A549 (cell line): ENCODE results near the gene DLK2. TPM values are rescaled to one million over a fixed set of nuclear protein-coding genes. Genes with fewer than 3 reads are reported as not detected.

ENCODE experiments used
- ATAC-seq, 2 experiments: fragments of 200-7000 bp in 1 of 2; fragments of >200 bp in 1 of 2; cut with Nextera tagmentation in 1 of 2; cut with Tn5 transposase in 1 of 2; 3 replicates each; pipeline versions ENCODE4 v1.8.0 to v1.9.1; 2018 to 2020; ENCODE audit warnings: mild to moderate bottlenecking in 1 of 2, moderate library complexity in 1 of 2
- CTCF ChIA-PET: fragments of 300-600 bp; sonication (Branson Sonifier 250); formaldehyde crosslinking; extraction: SDS; loops from one replicate; lab custom pipeline; 2021; ENCODE audit warnings: antibody characterized with exemption, inconsistent platforms; lab: Yijun Ruan, JAX
- POLR2A ChIA-PET: fragments of 350-600 bp; formaldehyde crosslinking; extraction: SDS; loops from one replicate; lab custom pipeline; 2021; ENCODE audit warnings: antibody characterized with exemption, inconsistent platforms; lab: Yijun Ruan, JAX
- DNase-seq, 2 experiments: peaks; one replicate each; pipeline versions ENCODE4 v3.0.0 to v3.0.0-alpha.2; 2011 to 2016; ENCODE audit warnings: low read depth in 1 of 2, low spot score in 1 of 2
- FAIRE-seq: peaks from 2 replicates; lab custom pipeline; 2011; peaks lifted over from hg19 to GRCh38; lab: Jason Lieb, UNC
- H3K27ac ChIP-seq, 2 experiments: fragments of >200 bp; sonication (Bioruptor Twin); formaldehyde crosslinking; 3 replicates each; pipeline ENCODE4 v1.5.1; 2016 to 2017
- H3K4me1 ChIP-seq: fragments of >200 bp; sonication (Bioruptor Twin); formaldehyde crosslinking; 3 replicates; pipeline ENCODE4 v1.6.1; 2016
- H3K4me2 ChIP-seq: fragments of >200 bp; sonication (Bioruptor Twin); formaldehyde crosslinking; 3 replicates; pipeline ENCODE4 v1.6.1; 2016
- H3K4me3 ChIP-seq: fragments of >200 bp; sonication (Bioruptor Twin); formaldehyde crosslinking; 3 replicates; pipeline ENCODE4 v1.5.1; 2016
- H3K9me3 ChIP-seq: fragments of >200 bp; sonication (Bioruptor Twin); formaldehyde crosslinking; 3 replicates; pipeline ENCODE4 v1.6.1; 2016
- BHLHE40 ChIP-seq: IDR thresholded peaks from 2 replicates; pipeline ENCODE4 v1.6.1; 2012; ENCODE audit warnings: low read depth, low read length, inconsistent platforms
- CTCF ChIP-seq: fragments of >200 bp; sonication (Bioruptor Twin); formaldehyde crosslinking; IDR thresholded peaks from 3 replicates; pipeline ENCODE4 v1.5.1; 2016
- E2F6 ChIP-seq: IDR thresholded peaks from 2 replicates; pipeline ENCODE4 v1.6.1; 2012; ENCODE audit warnings: low read depth, borderline replicate concordance
- EHF ChIP-seq: fragments of 250-450 bp; sonication (Bioruptor Pico); IDR thresholded peaks from 2 replicates; pipeline ENCODE4 v1.5.0; 2020; ENCODE audit warnings: mild to moderate bottlenecking
- ELK1 ChIP-seq: fragments of 150-350 bp; IDR thresholded peaks from 2 replicates; pipeline ENCODE4 v1.6.1; 2014; ENCODE audit warnings: low read depth, mild to moderate bottlenecking, low read length
- HES2 ChIP-seq: fragments of >200 bp; sonication (Bioruptor Twin); formaldehyde crosslinking; IDR thresholded peaks from 2 replicates; pipeline ENCODE4 v1.6.1; 2016
- JUN ChIP-seq, 2 experiments: fragments of >200 bp; sonication (Bioruptor Twin); formaldehyde crosslinking; IDR thresholded peaks; 2 replicates in 1 of 2; 3 replicates in 1 of 2; pipeline ENCODE4 v1.6.1; 2016 to 2017
- KDM5A ChIP-seq: fragments of 200-600 bp; sonication (generic); IDR thresholded peaks from 2 replicates; pipeline ENCODE4 v1.6.1; 2016; ENCODE audit warnings: antibody characterized with exemption, mild to moderate bottlenecking
- MAX ChIP-seq: IDR thresholded peaks from 2 replicates; pipeline ENCODE4 v1.6.1; 2012
- MYC ChIP-seq: IDR thresholded peaks from 2 replicates; pipeline ENCODE4 v1.6.1; 2012; ENCODE audit warnings: mild to moderate bottlenecking, inconsistent platforms, low read length, improper control_type of control experiment, borderline replicate concordance
- PBX3 ChIP-seq: IDR thresholded peaks from 2 replicates; pipeline ENCODE4 v1.6.1; 2012
- RAD21 ChIP-seq, 2 experiments: fragments of >200 bp in 1 of 2; sonication (Bioruptor Twin) in 1 of 2; formaldehyde crosslinking in 1 of 2; IDR thresholded peaks in 1 of 2; conservative IDR thresholded peaks in 1 of 2; 2 replicates in 1 of 2; 3 replicates in 1 of 2; pipeline ENCODE4 v1.6.1; 2012 to 2018; ENCODE audit warnings: inconsistent platforms in 1 of 2
- RARB ChIP-seq: fragments of 250-450 bp; sonication (Bioruptor Pico); IDR thresholded peaks from 2 replicates; pipeline ENCODE4 v1.8.0; 2021; ENCODE audit warnings: mild to moderate bottlenecking, moderate library complexity
- RFX5 ChIP-seq: fragments of 450-650 bp; IDR thresholded peaks from 2 replicates; pipeline ENCODE4 v1.7.1; 2014; ENCODE audit warnings: antibody characterized with exemption, mild to moderate bottlenecking, moderate library complexity
- SMC3 ChIP-seq: fragments of >200 bp; sonication (Bioruptor Twin); formaldehyde crosslinking; IDR thresholded peaks from 3 replicates; pipeline ENCODE4 v1.6.1; 2018; ENCODE audit warnings: inconsistent platforms
- TFCP2L1 ChIP-seq: fragments of 250-450 bp; sonication (Bioruptor Pico); IDR thresholded peaks from 2 replicates; pipeline ENCODE4 v1.5.0; 2021; ENCODE audit warnings: mild to moderate bottlenecking
- WGBS: methylation state at CpG from one replicate; pipeline ENCODE4 v1.1.6; 2017; ENCODE audit errors: missing lambda C conversion rate; 5-methylcytosine and 5-hydroxymethylcytosine counted together
- polyA plus RNA-seq, 4 experiments: library from polyadenylated mRNA; depleted of rRNA in 3 of 4; stranded (reverse); fragments of >200 nt; fragmentation: RNase III in 1 of 4; extraction: RNeasy Plus Mini Kit Qiagen cat#74134 plus additional on column Dnase treatment in 1 of 4; gene quantifications; 2 replicates in 3 of 4; 3 replicates in 1 of 4; pipeline ENCODE4 v1.2.3, GENCODE V29; 2011 to 2017

Gene DLK2
- polyA plus RNA-seq, 2 of the 4 experiments (the other 2 are of a cell fraction) = 2.5 to 2.9 TPM

- TF ChIP-seq RARB (CRISPR knock-in tag) = no peak
- TF ChIP-seq EHF (CRISPR knock-in tag) = no peak
- no peak for TF ChIP-seq ELK1
- TF ChIP-seq RFX5 = no peak
- TF ChIP-seq CTCF = peak; percentile 55
- peak; percentile 49 to 52; a peak in 4 of 5 replicates for TF ChIP-seq RAD21 (conservative IDR thresholded peaks at IDR 0.05 in 1 of 2, IDR thresholded peaks at IDR 0.05 in 1 of 2)
- peak; percentile 55; the same call in 1 of the 3 replicates for TF ChIP-seq SMC3
- no peak for TF ChIP-seq BHLHE40
- Histone ChIP-seq H3K9me3 (no peaks in the 10 kb centered on the region), H3K4me2 (peak overlapping the region; percentile 94), H3K4me3 (peak overlapping the region; percentile 55; the same call in 2 of the 3 replicates), H3K4me1 (peaks cover 12% of the 10 kb centered on the region; the same call in 1 of the 3 replicates), H3K27ac (no peak overlapping the region; a peak in 1 of 6 replicates)
- ATAC-seq (peak; percentile 3 to 15; a peak in 4 of 6 replicates), FAIRE-seq (no peak), DNase-seq (no peak)
- WGBS = 21% methylated on average over 13 of the region's 17 CpGs
- ChIA-PET CTCF (interaction anchor here (0.6 to 8.4 kb wide), 9 partner anchors 10 to 98 kb away, joined by 3 to 62 read pairs (median 4); partner anchors contain the start of gene LRRC73), POLR2A (interaction anchor here (0.5 kb wide), 1 partner anchor 52 kb away, joined by 3 read pairs; no protein-coding TSS in a partner anchor)
These were observed 1.1 kb downstream of the DLK2 start for GRCh38 chr6:43454290-43454695.

- CTCF ChIA-PET = interaction anchor here (0.6 to 8.4 kb wide), 9 partner anchors 10 to 98 kb away, joined by 3 to 62 read pairs (median 4); partner anchors contain the start of gene LRRC73
- no peaks in the 10 kb centered on the region for H3K9me3 ChIP-seq
- no peak for FAIRE-seq
- no peak overlapping the region for H3K27ac ChIP-seq
- DNase-seq = no peak
- H3K4me1 ChIP-seq = peaks cover 12% of the 10 kb centered on the region; the same call in 1 of the 3 replicates
- no peak for ATAC-seq
- no peak overlapping the region for H3K4me2 ChIP-seq
- no peak for TF ChIP-seq E2F6
- TF ChIP-seq BHLHE40 = no peak
- TF ChIP-seq HES2 = no peak
- TF ChIP-seq MAX = no peak
- no peak for TF ChIP-seq TFCP2L1 (CRISPR knock-in tag)
- no peak for TF ChIP-seq KDM5A
- no peak for TF ChIP-seq RARB (CRISPR knock-in tag)
- H3K4me3 ChIP-seq = no peak overlapping the region
- POLR2A ChIA-PET = no interaction called here
These were observed 1.5 kb downstream of the DLK2 start for GRCh38 chr6:43453831-43454230.

GRCh38 chr6:43452896-43453295 is 2.5 kb downstream of the DLK2 start:
- no peak overlapping the region for H3K4me2 ChIP-seq
- CTCF ChIA-PET = interaction anchor here (2.3 to 8.4 kb wide), 3 partner anchors 9 to 54 kb away, joined by 7 to 62 read pairs (median 22); no protein-coding TSS in a partner anchor
- TF ChIP-seq PBX3 (no peak), JUN (IDR thresholded peaks at IDR 0.05) (no peak), MYC (no peak)
- TF ChIP-seq, all 56 proteins: peak for 0
- Histone ChIP-seq H3K9me3 (no peaks in the 10 kb centered on the region), H3K27ac (no peak overlapping the region), H3K4me1 (peaks cover 10% of the 10 kb centered on the region; the same call in 1 of the 3 replicates), H3K4me3 (no peak overlapping the region)
- 97% methylated on average over 4 of the region's 4 CpGs for WGBS
- POLR2A ChIA-PET = no interaction called here
- FAIRE-seq (no peak), DNase-seq (no peak), ATAC-seq (no peak)
